ENCODE data around the gene DCST1.

DCST1 gene

GRCh38 chr1:155043301-155043702 is 9.7 kb downstream of the DCST1 start:
- H4K8ac ChIP-seq (ENCODE audit: low read depth, low read length) = no peak overlapping the region
- H2BK120ac ChIP-seq (ENCODE audit: insufficient read depth, low read length, poor library complexity) = no peak overlapping the region
- no peak overlapping the region for H3K4ac ChIP-seq (ENCODE audit: low read depth, low read length)
- no peak overlapping the region for H4K12ac ChIP-seq (ENCODE audit: low read depth, low read length)
- H2BK5ac ChIP-seq (ENCODE audit: low read depth, low read length, poor library complexity) = no peak overlapping the region
- H3K36me3 ChIP-seq (ENCODE audit: control insufficient read depth in 1 of 2, insufficient read depth in 2 of 2, low read length in 2 of 2) = no peaks in the 10 kb centered on the region
- H2AFZ ChIP-seq (ENCODE audit: insufficient read depth, low read length, poor library complexity) = no peak overlapping the region
- no peak overlapping the region for H2BK12ac ChIP-seq (ENCODE audit: low read length)
- H3K27ac ChIP-seq (ENCODE audit: low read depth, low read length) = no peak overlapping the region
- H3K79me1 ChIP-seq (ENCODE audit: low read length) = peaks cover 3% of the 10 kb centered on the region
- no peak overlapping the region for H3K4me2 ChIP-seq (ENCODE audit: low read length)
- no peak overlapping the region for H3K23ac ChIP-seq (ENCODE audit: low read length)
- H3K9ac ChIP-seq (ENCODE audit: low read length) = no peak overlapping the region
- H3K4me3 ChIP-seq (ENCODE audit: low read depth, low read length) = no peak overlapping the region
- H4K91ac ChIP-seq (ENCODE audit: low read depth, low read length) = no peak overlapping the region
- H3K14ac ChIP-seq (ENCODE audit: low read length) = no peak overlapping the region
- H3K18ac ChIP-seq (ENCODE audit: low read length) = no peak overlapping the region
- no peaks in the 10 kb centered on the region for H3K79me2 ChIP-seq (ENCODE audit: control insufficient read depth, insufficient read depth, low read length, poor library complexity)
- H3K4me1 ChIP-seq (ENCODE audit: control insufficient read depth in 1 of 2, insufficient read depth in 2 of 2, low read length in 2 of 2) = peaks cover 5 to 6% of the 10 kb centered on the region in 2 experiments
- H2AK5ac ChIP-seq (ENCODE audit: low read length) = no peak overlapping the region
- no peaks in the 10 kb centered on the region for H3K9me3 ChIP-seq (ENCODE audit: insufficient read depth, low read depth, low read length)
- no CpG with 5 or more reads among the region's 12 CpGs for WGBS (ENCODE audit: extremely low coverage, insufficient coverage, insufficient read length)
- no peaks in the 10 kb centered on the region for H3K27me3 ChIP-seq (ENCODE audit: insufficient read depth, low read length)
- DNase-seq = no peak

GRCh38 chr1:155043793-155044192 is 10.2 kb downstream of the DCST1 start:
- Histone ChIP-seq H4K8ac (ENCODE audit: low read depth, low read length) (no peak overlapping the region), H3K27ac (ENCODE audit: low read depth, low read length) (no peak overlapping the region), H3K36me3 (ENCODE audit: control insufficient read depth in 1 of 2, insufficient read depth in 2 of 2, low read length in 2 of 2) (no peaks in the 10 kb centered on the region), H4K91ac (ENCODE audit: low read depth, low read length) (peak overlapping the region; percentile 8), H2BK120ac (ENCODE audit: insufficient read depth, low read length, poor library complexity) (no peak overlapping the region), H3K23ac (ENCODE audit: low read length) (no peak overlapping the region), H3K9me3 (ENCODE audit: insufficient read depth, low read depth, low read length) (no peaks in the 10 kb centered on the region), H2BK12ac (ENCODE audit: low read length) (no peak overlapping the region), H3K4ac (ENCODE audit: low read depth, low read length) (no peak overlapping the region), H3K4me2 (ENCODE audit: low read length) (no peak overlapping the region), H3K14ac (ENCODE audit: low read length) (no peak overlapping the region), H3K4me3 (ENCODE audit: low read depth, low read length) (no peak overlapping the region), H2AK5ac (ENCODE audit: low read length) (no peak overlapping the region), H4K12ac (ENCODE audit: low read depth, low read length) (no peak overlapping the region), H3K79me1 (ENCODE audit: low read length) (peaks cover 3% of the 10 kb centered on the region), H3K18ac (ENCODE audit: low read length) (no peak overlapping the region), H3K4me1 (ENCODE audit: control insufficient read depth in 1 of 2, insufficient read depth in 2 of 2, low read length in 2 of 2) (peaks cover 0 to 4% of the 10 kb centered on the region in 2 experiments), H3K9ac (ENCODE audit: low read length) (no peak overlapping the region), H2AFZ (ENCODE audit: insufficient read depth, low read length, poor library complexity) (no peak overlapping the region), H3K27me3 (ENCODE audit: insufficient read depth, low read length) (no peaks in the 10 kb centered on the region), H3K79me2 (ENCODE audit: control insufficient read depth, insufficient read depth, low read length, poor library complexity) (no peaks in the 10 kb centered on the region), H2BK5ac (ENCODE audit: low read depth, low read length, poor library complexity) (no peak overlapping the region)
- no peak for DNase-seq
- no CpG with 5 or more reads among the region's 3 CpGs for WGBS (ENCODE audit: extremely low coverage, insufficient coverage, insufficient read length)

GRCh38 chr1:155044365-155044764 is 10.7 kb downstream of the DCST1 start:
- Histone ChIP-seq H3K4me3 (ENCODE audit: low read depth, low read length) (no peak overlapping the region), H4K12ac (ENCODE audit: low read depth, low read length) (no peak overlapping the region), H2BK120ac (ENCODE audit: insufficient read depth, low read length, poor library complexity) (no peak overlapping the region), H3K18ac (ENCODE audit: low read length) (no peak overlapping the region), H3K9me3 (ENCODE audit: insufficient read depth, low read depth, low read length) (no peaks in the 10 kb centered on the region), H2BK5ac (ENCODE audit: low read depth, low read length, poor library complexity) (no peak overlapping the region), H2BK12ac (ENCODE audit: low read length) (no peak overlapping the region), H3K27ac (ENCODE audit: low read depth, low read length) (no peak overlapping the region), H3K79me1 (ENCODE audit: low read length) (peaks cover 3% of the 10 kb centered on the region), H3K4me2 (ENCODE audit: low read length) (no peak overlapping the region), H3K27me3 (ENCODE audit: insufficient read depth, low read length) (no peaks in the 10 kb centered on the region), H3K23ac (ENCODE audit: low read length) (no peak overlapping the region), H2AK5ac (ENCODE audit: low read length) (no peak overlapping the region), H3K4me1 (ENCODE audit: control insufficient read depth in 1 of 2, insufficient read depth in 2 of 2, low read length in 2 of 2) (peaks cover 0 to 4% of the 10 kb centered on the region in 2 experiments), H4K8ac (ENCODE audit: low read depth, low read length) (peak overlapping the region; percentile 4), H3K36me3 (ENCODE audit: control insufficient read depth in 1 of 2, insufficient read depth in 2 of 2, low read length in 2 of 2) (no peaks in the 10 kb centered on the region), H2AFZ (ENCODE audit: insufficient read depth, low read length, poor library complexity) (peak overlapping the region; percentile 26), H3K4ac (ENCODE audit: low read depth, low read length) (no peak overlapping the region), H3K14ac (ENCODE audit: low read length) (no peak overlapping the region), H3K9ac (ENCODE audit: low read length) (no peak overlapping the region), H4K91ac (ENCODE audit: low read depth, low read length) (no peak overlapping the region), H3K79me2 (ENCODE audit: control insufficient read depth, insufficient read depth, low read length, poor library complexity) (no peaks in the 10 kb centered on the region)
- WGBS (ENCODE audit: extremely low coverage, insufficient coverage, insufficient read length) = no CpG with 5 or more reads among the region's 6 CpGs
- DNase-seq = no peak

- no CpG with 5 or more reads among the region's 7 CpGs for WGBS (ENCODE audit: extremely low coverage, insufficient coverage, insufficient read length)
- Histone ChIP-seq H3K27me3 (ENCODE audit: insufficient read depth, low read length) (no peaks in the 10 kb centered on the region), H3K36me3 (ENCODE audit: control insufficient read depth in 1 of 2, insufficient read depth in 2 of 2, low read length in 2 of 2) (no peaks in the 10 kb centered on the region)
Observed at GRCh38 chr1:155044812-155045657, 11.4 kb downstream of the DCST1 start.

More at GRCh38 chr1:155044812-155045657, 11.4 kb downstream of the DCST1 start:
- DNase-seq = peak; percentile 87 to 88
- H3K79me1 ChIP-seq (ENCODE audit: low read length) = peaks cover 3% of the 10 kb centered on the region
- no peak overlapping the region for H2BK5ac ChIP-seq (ENCODE audit: low read depth, low read length, poor library complexity)
- no peak overlapping the region for H2AK5ac ChIP-seq (ENCODE audit: low read length)
- H3K79me2 ChIP-seq (ENCODE audit: control insufficient read depth, insufficient read depth, low read length, poor library complexity) = no peaks in the 10 kb centered on the region
- H4K91ac ChIP-seq (ENCODE audit: low read depth, low read length) = no peak overlapping the region
- no peak overlapping the region for H3K4ac ChIP-seq (ENCODE audit: low read depth, low read length)
- peak overlapping the region; percentile 4 for H4K8ac ChIP-seq (ENCODE audit: low read depth, low read length)
- H4K12ac ChIP-seq (ENCODE audit: low read depth, low read length) = no peak overlapping the region
- no peak overlapping the region for H3K14ac ChIP-seq (ENCODE audit: low read length)
- no peak overlapping the region for H3K4me3 ChIP-seq (ENCODE audit: low read depth, low read length)
- no peak overlapping the region for H2BK120ac ChIP-seq (ENCODE audit: insufficient read depth, low read length, poor library complexity)
- no peak overlapping the region for H3K18ac ChIP-seq (ENCODE audit: low read length)
- no peak overlapping the region for H3K23ac ChIP-seq (ENCODE audit: low read length)
- peaks cover 4 to 8% of the 10 kb centered on the region in 2 experiments for H3K4me1 ChIP-seq (ENCODE audit: control insufficient read depth in 1 of 2, insufficient read depth in 2 of 2, low read length in 2 of 2)
- H2AFZ ChIP-seq (ENCODE audit: insufficient read depth, low read length, poor library complexity) = peak overlapping the region; percentile 26
- no peak overlapping the region for H3K9ac ChIP-seq (ENCODE audit: low read length)
- H2BK12ac ChIP-seq (ENCODE audit: low read length) = no peak overlapping the region
- no peaks in the 10 kb centered on the region for H3K9me3 ChIP-seq (ENCODE audit: insufficient read depth, low read depth, low read length)
- H3K4me2 ChIP-seq (ENCODE audit: low read length) = no peak overlapping the region
- no peak overlapping the region for H3K27ac ChIP-seq (ENCODE audit: low read depth, low read length)
